GM23338 (cell line): ENCODE measurements around the gene ARID3A. TPM values are rescaled to one million over a fixed set of nuclear protein-coding genes. Genes with fewer than 3 reads are reported as not detected.
A peak's percentile ranks its signal among the peaks of the same experiment; 100 is the strongest.

Source experiments
- ATAC-seq: fragments of 200-7000 bp; cut with Tn5 transposase; 3 replicates; pipeline ENCODE4 v1.9.1; 2020
- DNase-seq: peaks from one replicate; pipeline ENCODE4 v3.0.0-alpha.2; 2015; ENCODE audit warnings: low spot score
- H2AFZ ChIP-seq: fragments of 200-600 bp; sonication (generic); 2 replicates; pipeline ENCODE4 v1.8.0; 2016; ENCODE audit warnings: antibody characterized with exemption, mild to moderate bottlenecking, moderate library complexity
- H3F3A ChIP-seq: fragments of 200-600 bp; sonication (generic); replicated peaks from 2 replicates; pipeline ENCODE4 v1.8.0; 2017; ENCODE audit warnings: antibody characterized with exemption, mixed run types, low read depth
- H3K27ac ChIP-seq: fragments of 200-600 bp; sonication (generic); 2 replicates; pipeline ENCODE4 v1.6.1; 2016; ENCODE audit warnings: low read depth
- H3K27me3 ChIP-seq: fragments of 200-600 bp; sonication (generic); 2 replicates; pipeline ENCODE4 v1.8.0; 2016; ENCODE audit warnings: mild to moderate bottlenecking, mixed run types, moderate library complexity; ENCODE audit not compliant: insufficient read depth
- H3K36me3 ChIP-seq: fragments of 200-600 bp; sonication (generic); 2 replicates; pipeline ENCODE4 v1.8.0; 2016; ENCODE audit warnings: mild to moderate bottlenecking; ENCODE audit not compliant: insufficient read depth
- H3K4me1 ChIP-seq: fragments of 200-600 bp; sonication (generic); 2 replicates; pipeline ENCODE4 v1.8.0; 2016; ENCODE audit warnings: mild to moderate bottlenecking, moderate library complexity; ENCODE audit not compliant: insufficient read depth
- H3K4me2 ChIP-seq: fragments of 200-600 bp; sonication (generic); 2 replicates; pipeline ENCODE4 v1.7.1; 2017; ENCODE audit warnings: mixed run types
- H3K4me3 ChIP-seq: fragments of 200-600 bp; sonication (generic); 2 replicates; pipeline ENCODE4 v1.6.1; 2016; ENCODE audit warnings: mixed run types
- H3K79me2 ChIP-seq: fragments of 200-600 bp; sonication (generic); replicated peaks from 2 replicates; pipeline ENCODE4 v1.8.0; 2017; ENCODE audit warnings: mild to moderate bottlenecking; ENCODE audit not compliant: insufficient read depth
- H3K9me2 ChIP-seq: fragments of 200-600 bp; sonication (generic); 2 replicates; pipeline ENCODE4 v1.8.0; 2017; ENCODE audit not compliant: insufficient read depth
- H4K20me1 ChIP-seq: fragments of 200-600 bp; sonication (generic); replicated peaks from 2 replicates; pipeline ENCODE4 v1.8.0; 2017; ENCODE audit warnings: mild to moderate bottlenecking; ENCODE audit not compliant: insufficient read depth
- H3K27ac Mint-ChIP-seq: 2 replicates; pipeline ENCODE4 v1.8.0; 2020; ENCODE audit warnings: inconsistent platforms, mild to moderate bottlenecking, moderate library complexity, mixed read lengths
- H3K27me3 Mint-ChIP-seq: 3 replicates; pipeline ENCODE4 v1.8.0; 2022; ENCODE audit warnings: low read depth, mild to moderate bottlenecking, moderate library complexity, mixed read lengths, inconsistent platforms; ENCODE audit not compliant: insufficient read depth, poor library complexity
- H3K36me3 Mint-ChIP-seq: 3 replicates; pipeline ENCODE4 v1.8.0; 2021; ENCODE audit warnings: low read depth, mild to moderate bottlenecking, inconsistent platforms, moderate library complexity, mixed read lengths
- H3K4me1 Mint-ChIP-seq: 3 replicates; pipeline ENCODE4 v1.8.0; 2020; ENCODE audit warnings: mild to moderate bottlenecking, inconsistent platforms, mixed read lengths
- H3K4me3 Mint-ChIP-seq: 3 replicates; pipeline ENCODE4 v1.8.0; 2021; ENCODE audit warnings: moderate library complexity, mild to moderate bottlenecking, inconsistent platforms, mixed read lengths
- H3K9me3 Mint-ChIP-seq: 3 replicates; pipeline ENCODE4 v1.8.0; 2020; ENCODE audit warnings: moderate library complexity, mild to moderate bottlenecking, inconsistent platforms, mixed read lengths
- CREB1 ChIP-seq: fragments of 250-450 bp; sonication (Bioruptor Pico); IDR thresholded peaks from 2 replicates; pipeline ENCODE4 v1.5.0; 2020; ENCODE audit warnings: low read depth, mild to moderate bottlenecking, moderate library complexity
- STAT1 ChIP-seq: IDR thresholded peaks from one replicate; pipeline ENCODE4 v1.6.1; 2016; ENCODE audit warnings: antibody characterized with exemption; ENCODE audit not compliant: unreplicated experiment
- ZNF331 ChIP-seq: fragments of 250-450 bp; sonication (Bioruptor Pico); IDR thresholded peaks from 2 replicates; pipeline ENCODE4 v1.5.0; 2020; ENCODE audit warnings: low read depth, mild to moderate bottlenecking, moderate library complexity
- polyA plus RNA-seq: library from polyadenylated mRNA; unstranded; fragments of >200 nt; fragmentation: Nextera tagmentation; extraction: Ambion mirVana; gene quantifications from 2 replicates; pipeline ENCODE4 v1.2.1, GENCODE V29; 2016
- total RNA-seq: library from RNA; depleted of rRNA; stranded (reverse); fragments of >200 nt; shearing (Covaris generic); gene quantifications from 2 replicates; pipeline ENCODE4 v1.2.3, GENCODE V29; 2014
- TF ChIP-seq, protein P1 (sequence below): fragments of 250-450 bp; sonication (Bioruptor Pico); IDR thresholded peaks from 2 replicates; pipeline ENCODE4 v1.5.0; 2020; ENCODE audit warnings: mild to moderate bottlenecking, moderate library complexity
- TF ChIP-seq, protein P2 (sequence below), 2 experiments: fragments of 200-600 bp in 1 of 2; sonication (generic) in 1 of 2; conservative IDR thresholded peaks; 2 replicates each; pipeline versions ENCODE4 v1.5.1 to v1.6.1; 2016 to 2017; ENCODE audit warnings: antibody characterized with exemption in 2 of 2, low read depth in 2 of 2, mild to moderate bottlenecking in 2 of 2, moderate library complexity in 1 of 2

Gene ARID3A
- total and polyA plus RNA-seq, 2 experiments from 2014 or later: 33.6 to 51.6 TPM

DNA sequence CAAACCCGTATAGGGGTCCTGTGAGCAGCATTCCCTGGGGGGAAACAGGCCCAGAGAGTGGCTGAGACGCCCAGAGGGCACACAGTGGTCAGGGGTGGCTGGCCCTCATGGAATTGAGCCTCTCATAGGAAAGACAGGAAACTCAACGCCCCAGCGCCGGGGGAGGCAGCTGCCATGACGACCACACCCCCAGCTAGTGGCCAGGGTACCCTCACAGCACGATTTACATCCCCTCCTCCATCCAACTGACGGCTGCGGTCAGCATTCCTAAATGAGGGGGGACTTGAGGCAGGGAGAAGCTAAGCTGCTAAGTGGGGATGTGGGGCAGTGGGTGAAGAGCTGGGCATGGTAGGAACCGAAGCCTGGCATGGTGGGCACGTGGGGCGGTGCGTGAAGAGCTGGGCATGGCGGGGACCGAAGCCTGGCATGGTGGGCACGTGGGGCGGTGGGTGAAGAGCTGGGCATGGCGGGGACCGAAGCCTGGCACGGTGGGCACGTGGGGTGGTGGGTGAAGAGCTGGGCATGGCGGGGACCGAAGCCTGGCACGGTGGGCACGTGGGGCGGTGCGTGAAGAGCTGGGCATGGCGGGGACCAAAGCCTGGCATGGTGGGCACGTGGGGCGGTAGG, 42.9 kb upstream of the ARID3A start (continued):
- TF ChIP-seq, protein P1, sequence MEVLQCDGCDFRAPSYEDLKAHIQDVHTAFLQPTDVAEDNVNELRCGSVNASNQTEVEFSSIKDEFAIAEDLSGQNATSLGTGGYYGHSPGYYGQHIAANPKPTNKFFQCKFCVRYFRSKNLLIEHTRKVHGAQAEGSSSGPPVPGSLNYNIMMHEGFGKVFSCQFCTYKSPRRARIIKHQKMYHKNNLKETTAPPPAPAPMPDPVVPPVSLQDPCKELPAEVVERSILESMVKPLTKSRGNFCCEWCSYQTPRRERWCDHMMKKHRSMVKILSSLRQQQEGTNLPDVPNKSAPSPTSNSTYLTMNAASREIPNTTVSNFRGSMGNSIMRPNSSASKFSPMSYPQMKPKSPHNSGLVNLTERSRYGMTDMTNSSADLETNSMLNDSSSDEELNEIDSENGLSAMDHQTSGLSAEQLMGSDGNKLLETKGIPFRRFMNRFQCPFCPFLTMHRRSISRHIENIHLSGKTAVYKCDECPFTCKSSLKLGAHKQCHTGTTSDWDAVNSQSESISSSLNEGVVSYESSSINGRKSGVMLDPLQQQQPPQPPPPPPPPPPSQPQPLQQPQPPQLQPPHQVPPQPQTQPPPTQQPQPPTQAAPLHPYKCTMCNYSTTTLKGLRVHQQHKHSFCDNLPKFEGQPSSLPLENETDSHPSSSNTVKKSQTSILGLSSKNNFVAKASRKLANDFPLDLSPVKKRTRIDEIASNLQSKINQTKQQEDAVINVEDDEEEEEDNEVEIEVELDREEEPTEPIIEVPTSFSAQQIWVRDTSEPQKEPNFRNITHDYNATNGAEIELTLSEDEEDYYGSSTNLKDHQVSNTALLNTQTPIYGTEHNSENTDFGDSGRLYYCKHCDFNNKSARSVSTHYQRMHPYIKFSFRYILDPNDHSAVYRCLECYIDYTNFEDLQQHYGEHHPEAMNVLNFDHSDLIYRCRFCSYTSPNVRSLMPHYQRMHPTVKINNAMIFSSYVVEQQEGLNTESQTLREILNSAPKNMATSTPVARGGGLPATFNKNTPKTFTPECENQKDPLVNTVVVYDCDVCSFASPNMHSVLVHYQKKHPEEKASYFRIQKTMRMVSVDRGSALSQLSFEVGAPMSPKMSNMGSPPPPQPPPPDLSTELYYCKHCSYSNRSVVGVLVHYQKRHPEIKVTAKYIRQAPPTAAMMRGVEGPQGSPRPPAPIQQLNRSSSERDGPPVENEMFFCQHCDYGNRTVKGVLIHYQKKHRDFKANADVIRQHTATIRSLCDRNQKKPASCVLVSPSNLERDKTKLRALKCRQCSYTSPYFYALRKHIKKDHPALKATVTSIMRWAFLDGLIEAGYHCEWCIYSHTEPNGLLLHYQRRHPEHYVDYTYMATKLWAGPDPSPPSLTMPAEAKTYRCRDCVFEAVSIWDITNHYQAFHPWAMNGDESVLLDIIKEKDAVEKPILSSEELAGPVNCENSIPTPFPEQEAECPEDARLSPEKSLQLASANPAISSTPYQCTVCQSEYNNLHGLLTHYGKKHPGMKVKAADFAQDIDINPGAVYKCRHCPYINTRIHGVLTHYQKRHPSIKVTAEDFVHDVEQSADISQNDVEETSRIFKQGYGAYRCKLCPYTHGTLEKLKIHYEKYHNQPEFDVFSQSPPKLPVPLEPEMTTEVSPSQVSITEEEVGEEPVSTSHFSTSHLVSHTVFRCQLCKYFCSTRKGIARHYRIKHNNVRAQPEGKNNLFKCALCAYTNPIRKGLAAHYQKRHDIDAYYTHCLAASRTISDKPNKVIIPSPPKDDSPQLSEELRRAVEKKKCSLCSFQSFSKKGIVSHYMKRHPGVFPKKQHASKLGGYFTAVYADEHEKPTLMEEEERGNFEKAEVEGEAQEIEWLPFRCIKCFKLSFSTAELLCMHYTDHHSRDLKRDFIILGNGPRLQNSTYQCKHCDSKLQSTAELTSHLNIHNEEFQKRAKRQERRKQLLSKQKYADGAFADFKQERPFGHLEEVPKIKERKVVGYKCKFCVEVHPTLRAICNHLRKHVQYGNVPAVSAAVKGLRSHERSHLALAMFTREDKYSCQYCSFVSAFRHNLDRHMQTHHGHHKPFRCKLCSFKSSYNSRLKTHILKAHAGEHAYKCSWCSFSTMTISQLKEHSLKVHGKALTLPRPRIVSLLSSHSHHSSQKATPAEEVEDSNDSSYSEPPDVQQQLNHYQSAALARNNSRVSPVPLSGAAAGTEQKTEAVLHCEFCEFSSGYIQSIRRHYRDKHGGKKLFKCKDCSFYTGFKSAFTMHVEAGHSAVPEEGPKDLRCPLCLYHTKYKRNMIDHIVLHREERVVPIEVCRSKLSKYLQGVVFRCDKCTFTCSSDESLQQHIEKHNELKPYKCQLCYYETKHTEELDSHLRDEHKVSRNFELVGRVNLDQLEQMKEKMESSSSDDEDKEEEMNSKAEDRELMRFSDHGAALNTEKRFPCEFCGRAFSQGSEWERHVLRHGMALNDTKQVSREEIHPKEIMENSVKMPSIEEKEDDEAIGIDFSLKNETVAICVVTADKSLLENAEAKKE (CRISPR knock-in tag): no peak
- TF ChIP-seq CREB1 (CRISPR knock-in tag): no peak
- TF ChIP-seq ZNF331 (CRISPR knock-in tag): no peak

DNA sequence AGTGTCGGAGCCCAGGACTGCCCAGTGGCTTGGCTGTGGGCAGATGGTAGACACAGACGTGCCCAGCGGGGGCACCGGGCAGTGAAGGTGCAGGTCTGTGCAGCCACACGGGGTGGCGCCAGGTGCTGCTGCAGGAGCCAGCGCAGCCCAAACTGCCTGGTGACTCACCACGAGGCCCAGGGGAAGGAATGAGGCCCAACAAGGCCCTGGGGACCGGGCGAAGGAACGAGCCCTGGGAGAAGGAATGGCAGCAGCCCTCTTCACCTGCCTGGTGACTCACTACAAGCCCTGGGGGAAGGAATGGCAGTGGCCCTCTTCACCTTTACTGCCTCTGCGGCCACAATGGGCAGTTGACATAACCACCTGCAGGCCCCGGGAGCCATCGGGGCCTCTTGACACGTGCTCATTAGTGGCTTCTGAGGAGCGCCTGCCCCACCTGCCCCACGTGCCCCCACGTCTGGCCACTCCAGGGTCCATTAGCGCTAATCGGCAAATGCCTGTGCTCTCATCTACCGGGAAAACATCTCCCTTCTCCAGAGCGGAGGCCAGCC, 42.1 kb upstream of the ARID3A start:
- Histone ChIP-seq H2AFZ (no peak overlapping the region), H4K20me1 (peaks cover 4% of the 10 kb centered on the region; the same call in 1 of the 2 replicates), H3K4me1 (no peaks in the 10 kb centered on the region), H3K27me3 (no peaks in the 10 kb centered on the region), H3K4me2 (no peak overlapping the region), H3K79me2 (no peaks in the 10 kb centered on the region), H3K9me2 (no peaks in the 10 kb centered on the region), H3K27ac (no peak overlapping the region), H3K36me3 (no peaks in the 10 kb centered on the region), H3K4me3 (no peak overlapping the region), H3F3A (no peaks in the 10 kb centered on the region)
- peak; percentile 52 for ATAC-seq
- Mint-ChIP-seq H3K27me3 (peaks cover 2% of the 10 kb centered on the region), H3K36me3 (peaks cover 32% of the 10 kb centered on the region; the same call in 2 of the 3 replicates), H3K27ac (no peak overlapping the region), H3K4me3 (no peak overlapping the region), H3K9me3 (no peaks in the 10 kb centered on the region; the same call in 2 of the 3 replicates), H3K4me1 (no peaks in the 10 kb centered on the region)
- no peak for DNase-seq
- no peak for TF ChIP-seq STAT1
- TF ChIP-seq, protein P2, sequence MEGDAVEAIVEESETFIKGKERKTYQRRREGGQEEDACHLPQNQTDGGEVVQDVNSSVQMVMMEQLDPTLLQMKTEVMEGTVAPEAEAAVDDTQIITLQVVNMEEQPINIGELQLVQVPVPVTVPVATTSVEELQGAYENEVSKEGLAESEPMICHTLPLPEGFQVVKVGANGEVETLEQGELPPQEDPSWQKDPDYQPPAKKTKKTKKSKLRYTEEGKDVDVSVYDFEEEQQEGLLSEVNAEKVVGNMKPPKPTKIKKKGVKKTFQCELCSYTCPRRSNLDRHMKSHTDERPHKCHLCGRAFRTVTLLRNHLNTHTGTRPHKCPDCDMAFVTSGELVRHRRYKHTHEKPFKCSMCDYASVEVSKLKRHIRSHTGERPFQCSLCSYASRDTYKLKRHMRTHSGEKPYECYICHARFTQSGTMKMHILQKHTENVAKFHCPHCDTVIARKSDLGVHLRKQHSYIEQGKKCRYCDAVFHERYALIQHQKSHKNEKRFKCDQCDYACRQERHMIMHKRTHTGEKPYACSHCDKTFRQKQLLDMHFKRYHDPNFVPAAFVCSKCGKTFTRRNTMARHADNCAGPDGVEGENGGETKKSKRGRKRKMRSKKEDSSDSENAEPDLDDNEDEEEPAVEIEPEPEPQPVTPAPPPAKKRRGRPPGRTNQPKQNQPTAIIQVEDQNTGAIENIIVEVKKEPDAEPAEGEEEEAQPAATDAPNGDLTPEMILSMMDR (conservative IDR thresholded peaks at IDR 0.05; ENCODE audit: low read depth in 2 of 2): peak; percentile 9 to 40; a peak in 2 of 4 replicates
